Right cardiac atrium (tissue), 5 donors: ENCODE measurements around the gene NSRP1. TPM values are rescaled to one million over a fixed set of nuclear protein-coding genes. Genes with fewer than 3 reads are reported as not detected.

Experiments used
- ATAC-seq, 2 donors: fragments of 200-7000 bp; cut with Tn5 transposase; one replicate each; pipeline versions ENCODE4 v1.8.0 to v1.9.1; 2020; ENCODE audit warnings: moderate library complexity in 2 of 2, mild to moderate bottlenecking in 1 of 2
- DNase-seq, 3 donors: peaks; one replicate each; pipeline ENCODE4 v3.0.0-alpha.2; 2020
- H3K27ac ChIP-seq: one replicate; pipeline ENCODE4 v1.5.1; 2013; ENCODE audit warnings: mild to moderate bottlenecking, low read length, control low read depth, moderate library complexity
- H3K27me3 ChIP-seq: one replicate; pipeline ENCODE4 v1.6.1; 2013; ENCODE audit not compliant: control insufficient read depth, insufficient read depth
- H3K4me1 ChIP-seq: one replicate; pipeline ENCODE4 v1.6.1; 2013; ENCODE audit warnings: low read length; ENCODE audit not compliant: control insufficient read depth, insufficient read depth
- H3K4me3 ChIP-seq: one replicate; pipeline ENCODE4 v1.5.1; 2013; ENCODE audit warnings: low read length, control low read depth
- H3K9me3 ChIP-seq: one replicate; pipeline ENCODE4 v1.6.1; 2013; ENCODE audit warnings: low read length; ENCODE audit not compliant: control insufficient read depth
- WGBS: extraction: QIAGEN DNeasy Blood & Tissue Kit; methylation state at CpG from one replicate; pipeline ENCODE4 v1.1.7; 2013; 5-methylcytosine and 5-hydroxymethylcytosine counted together
- intact Hi-C, 4 donors: fragments of 100-400 bp; cut with DNase I; formaldehyde crosslinking; loops; one replicate each; pipeline versions ENCODE4 v1.11.0 to v1.14.0; 2022 to 2023
- polyA plus RNA-seq: library from polyadenylated mRNA; stranded (reverse); fragments of 200-250 nt; gene quantifications from one replicate; pipeline ENCODE4 v1.2.3, GENCODE V29; 2013
- total RNA-seq, 4 donors: library from RNA; stranded (reverse); fragmentation: NEBNext Ultra II Directional; extraction: Animal tissue kit (Norgen Biotek cat#: 25700); gene quantifications; one replicate each; pipeline ENCODE4 v1.2.1, GENCODE V29; 2021
- donor health status: healthy with polysubstance abuse.
- donor health status: DM: no; HTN: yes; CAD: no.
- donor health status: DM: no; HTN: no; CAD: no.
- donor health status: DM: no; HTN: yes; CAD: no; lungs with severe emphysema.
- donor health status: DM: yes; HTN: yes; CAD: no.

Gene NSRP1
- total and polyA plus RNA-seq, 5 donors = 23.0 to 29.9 (median 26.1) TPM

GRCh38 chr17:30158896-30159625 is 42.4 kb downstream of the NSRP1 start:
- Histone ChIP-seq H3K4me1 (no peaks in the 10 kb centered on the region), H3K27ac (no peak overlapping the region), H3K27me3 (no peaks in the 10 kb centered on the region), H3K4me3 (no peak overlapping the region), H3K9me3 (no peaks in the 10 kb centered on the region)
- DNase-seq (no peak), ATAC-seq (no peak)
- 92% methylated on average over 3 of the region's 3 CpGs for WGBS
- intact Hi-C loops = no loop called here

GRCh38 chr17:30160419-30161172 is 44.0 kb downstream of the NSRP1 start:
- Histone ChIP-seq H3K27me3 (no peaks in the 10 kb centered on the region), H3K4me1 (no peaks in the 10 kb centered on the region), H3K9me3 (no peaks in the 10 kb centered on the region), H3K27ac (no peak overlapping the region), H3K4me3 (no peak overlapping the region)
- 97% methylated on average over 3 of the region's 3 CpGs for WGBS
- ATAC-seq = no peak
- intact Hi-C loops = no loop called here
- DNase-seq = no peak

- Histone ChIP-seq H3K9me3 (no peaks in the 10 kb centered on the region), H3K4me1 (no peaks in the 10 kb centered on the region), H3K27ac (no peak overlapping the region), H3K4me3 (no peak overlapping the region), H3K27me3 (no peaks in the 10 kb centered on the region)
- DNase-seq (no peak), ATAC-seq (no peak)
- intact Hi-C loops = no loop called here
These were observed 45.0 kb downstream of the NSRP1 start for GRCh38 chr17:30161601-30162000.

- DNase-seq (no peak), ATAC-seq (no peak)
- WGBS = 91% methylated on average over 4 of the region's 4 CpGs
- Histone ChIP-seq H3K4me3 (no peak overlapping the region), H3K4me1 (no peaks in the 10 kb centered on the region), H3K27me3 (no peaks in the 10 kb centered on the region), H3K27ac (no peak overlapping the region), H3K9me3 (no peaks in the 10 kb centered on the region)
- intact Hi-C loops = no loop called here
These were observed 47.9 kb downstream of the NSRP1 start for GRCh38 chr17:30164531-30164930.

- ATAC-seq = no peak
- WGBS = 79% methylated on average over 3 of the region's 3 CpGs
These were observed 48.5 kb downstream of the NSRP1 start for GRCh38 chr17:30165147-30165546.

GRCh38 chr17:30165960-30166359 is 49.3 kb downstream of the NSRP1 start:
- DNase-seq (no peak), ATAC-seq (no peak)
- H3K4me1 ChIP-seq = no peaks in the 10 kb centered on the region
- H3K9me3 ChIP-seq = no peaks in the 10 kb centered on the region
- no peaks in the 10 kb centered on the region for H3K27me3 ChIP-seq
- 76% methylated on average over 1 of the region's 1 CpG for WGBS
- intact Hi-C loops = no loop called here
- no peak overlapping the region for H3K4me3 ChIP-seq
- no peak overlapping the region for H3K27ac ChIP-seq

More at GRCh38 chr17:30165147-30165546, 48.5 kb downstream of the NSRP1 start:
- no peak overlapping the region for H3K4me3 ChIP-seq
- intact Hi-C loops = no loop called here
- no peaks in the 10 kb centered on the region for H3K27me3 ChIP-seq
- DNase-seq = no peak
- no peaks in the 10 kb centered on the region for H3K9me3 ChIP-seq
- H3K27ac ChIP-seq = no peak overlapping the region
- no peaks in the 10 kb centered on the region for H3K4me1 ChIP-seq

- Histone ChIP-seq H3K27me3 (no peaks in the 10 kb centered on the region), H3K4me3 (no peak overlapping the region), H3K27ac (no peak overlapping the region), H3K4me1 (no peaks in the 10 kb centered on the region), H3K9me3 (no peaks in the 10 kb centered on the region)
- DNase-seq (no peak), ATAC-seq (no peak)
- intact Hi-C loops = no loop called here
These were observed 53.9 kb downstream of the NSRP1 start for GRCh38 chr17:30170415-30170987.

- Histone ChIP-seq H3K27me3 (no peaks in the 10 kb centered on the region), H3K9me3 (no peaks in the 10 kb centered on the region), H3K4me3 (no peak overlapping the region), H3K4me1 (no peaks in the 10 kb centered on the region), H3K27ac (no peak overlapping the region)
- WGBS = 100% methylated on average over 1 of the region's 1 CpG
- no peak for ATAC-seq
- intact Hi-C loops = no loop called here
- DNase-seq = no peak
These were observed 55.9 kb downstream of the NSRP1 start for GRCh38 chr17:30172560-30172959.

- intact Hi-C loops = no loop called here
- WGBS = 39% methylated on average over 2 of the region's 2 CpGs
- no peaks in the 10 kb centered on the region for H3K27me3 ChIP-seq
- no peaks in the 10 kb centered on the region for H3K4me1 ChIP-seq
- H3K27ac ChIP-seq = no peak overlapping the region
- ATAC-seq (no peak), DNase-seq (no peak)
- H3K4me3 ChIP-seq = no peak overlapping the region
- no peaks in the 10 kb centered on the region for H3K9me3 ChIP-seq
These were observed 57.0 kb downstream of the NSRP1 start for GRCh38 chr17:30173649-30174048.

- 98% methylated on average over 1 of the region's 1 CpG for WGBS
- no peak overlapping the region for H3K4me3 ChIP-seq
- no peak overlapping the region for H3K27ac ChIP-seq
- DNase-seq = no peak
- H3K27me3 ChIP-seq = no peaks in the 10 kb centered on the region
- H3K9me3 ChIP-seq = no peaks in the 10 kb centered on the region
- ATAC-seq = no peak
- intact Hi-C loops = no loop called here
- no peaks in the 10 kb centered on the region for H3K4me1 ChIP-seq
These were observed 57.9 kb downstream of the NSRP1 start for GRCh38 chr17:30174556-30174955.

GRCh38 chr17:30176855-30177254 is 60.2 kb downstream of the NSRP1 start:
- 95% methylated on average over 5 of the region's 5 CpGs for WGBS
- Histone ChIP-seq H3K4me1 (no peaks in the 10 kb centered on the region), H3K9me3 (no peaks in the 10 kb centered on the region), H3K4me3 (no peak overlapping the region), H3K27ac (no peak overlapping the region), H3K27me3 (no peaks in the 10 kb centered on the region)
- DNase-seq (no peak), ATAC-seq (no peak)
- intact Hi-C loops = no loop called here
